Testis (tissue), 2 donors: ENCODE data around the gene C16orf92.

Experiments used
- CTCF ChIP-seq, 3 experiments: fragments of 450-650 bp in 2 of 3; fragments of 200-600 bp in 1 of 3; sonication (generic) in 1 of 3; IDR thresholded peaks; one replicate each; pipeline ENCODE4 v1.5.1; 2016 to 2019; ENCODE audit warnings: antibody characterized with exemption in 3 of 3, mild to moderate bottlenecking in 2 of 3, moderate library complexity in 1 of 3
- POLR2A ChIP-seq: fragments of 450-650 bp; IDR thresholded peaks from one replicate; pipeline ENCODE4 v1.6.1; 2017; ENCODE audit warnings: antibody characterized with exemption, mild to moderate bottlenecking, moderate library complexity

- no peak for TF ChIP-seq CTCF (IDR thresholded peaks at IDR 0.05)
- TF ChIP-seq POLR2A = no peak
Observed at GRCh38 chr16:30027588-30028437, 4.8 kb downstream of the C16orf92 start.
